ENCODE data around the gene MICB. TPM values are rescaled to one million over a fixed set of nuclear protein-coding genes. Genes with fewer than 3 reads are reported as not detected.

MICB gene
- total and polyA plus RNA-seq, 9 of the 15 experiments (the other 6 are each of a cell fraction or from before 2014, with no cell fraction given) = 13.3 to 34.5 (median 19.8) TPM

DNA sequence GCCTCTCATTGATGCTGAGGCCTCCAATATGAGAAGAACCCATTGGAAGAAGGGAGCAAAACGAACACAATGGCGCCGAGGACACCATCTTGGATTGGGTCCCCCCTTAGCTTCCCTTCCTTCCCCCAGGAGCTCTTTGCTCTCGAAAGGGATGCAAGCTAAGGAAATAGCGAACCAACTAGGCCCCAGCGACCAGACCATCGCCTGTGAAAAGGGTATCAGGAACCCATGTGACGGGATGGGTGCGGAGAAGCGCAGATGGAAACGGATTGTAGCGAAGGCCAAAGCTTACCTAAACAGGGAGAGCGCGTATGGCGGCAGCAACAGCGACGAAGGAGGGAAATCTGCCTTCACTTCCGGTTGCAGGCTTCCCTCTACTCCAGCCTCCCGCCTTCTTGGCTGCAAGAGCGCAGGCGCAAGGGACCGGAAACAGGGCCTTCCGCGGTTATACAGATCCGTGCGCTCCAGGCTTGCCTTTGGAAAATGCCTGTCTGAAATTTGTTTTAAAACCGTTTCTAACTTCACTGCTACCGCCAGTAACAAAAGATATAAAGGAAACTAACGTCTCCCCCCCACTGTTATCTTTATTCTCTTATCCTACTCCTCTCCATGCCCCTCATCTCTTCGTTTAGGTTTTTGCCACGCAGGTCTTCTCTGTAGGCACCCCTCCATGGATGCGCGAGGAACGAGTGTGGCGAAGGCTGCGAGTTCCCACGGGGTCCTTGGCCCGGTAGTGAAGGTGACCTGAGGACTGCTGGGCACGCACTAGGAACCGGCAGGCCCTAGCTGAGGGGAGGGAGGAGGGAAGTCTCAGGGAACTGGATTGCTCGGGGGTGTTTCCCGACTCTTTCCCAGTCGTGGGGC is 43.9 kb downstream of the MICB start, which contains the start of gene DDX39B (continued):
- TF ChIP-seq, protein P1, sequence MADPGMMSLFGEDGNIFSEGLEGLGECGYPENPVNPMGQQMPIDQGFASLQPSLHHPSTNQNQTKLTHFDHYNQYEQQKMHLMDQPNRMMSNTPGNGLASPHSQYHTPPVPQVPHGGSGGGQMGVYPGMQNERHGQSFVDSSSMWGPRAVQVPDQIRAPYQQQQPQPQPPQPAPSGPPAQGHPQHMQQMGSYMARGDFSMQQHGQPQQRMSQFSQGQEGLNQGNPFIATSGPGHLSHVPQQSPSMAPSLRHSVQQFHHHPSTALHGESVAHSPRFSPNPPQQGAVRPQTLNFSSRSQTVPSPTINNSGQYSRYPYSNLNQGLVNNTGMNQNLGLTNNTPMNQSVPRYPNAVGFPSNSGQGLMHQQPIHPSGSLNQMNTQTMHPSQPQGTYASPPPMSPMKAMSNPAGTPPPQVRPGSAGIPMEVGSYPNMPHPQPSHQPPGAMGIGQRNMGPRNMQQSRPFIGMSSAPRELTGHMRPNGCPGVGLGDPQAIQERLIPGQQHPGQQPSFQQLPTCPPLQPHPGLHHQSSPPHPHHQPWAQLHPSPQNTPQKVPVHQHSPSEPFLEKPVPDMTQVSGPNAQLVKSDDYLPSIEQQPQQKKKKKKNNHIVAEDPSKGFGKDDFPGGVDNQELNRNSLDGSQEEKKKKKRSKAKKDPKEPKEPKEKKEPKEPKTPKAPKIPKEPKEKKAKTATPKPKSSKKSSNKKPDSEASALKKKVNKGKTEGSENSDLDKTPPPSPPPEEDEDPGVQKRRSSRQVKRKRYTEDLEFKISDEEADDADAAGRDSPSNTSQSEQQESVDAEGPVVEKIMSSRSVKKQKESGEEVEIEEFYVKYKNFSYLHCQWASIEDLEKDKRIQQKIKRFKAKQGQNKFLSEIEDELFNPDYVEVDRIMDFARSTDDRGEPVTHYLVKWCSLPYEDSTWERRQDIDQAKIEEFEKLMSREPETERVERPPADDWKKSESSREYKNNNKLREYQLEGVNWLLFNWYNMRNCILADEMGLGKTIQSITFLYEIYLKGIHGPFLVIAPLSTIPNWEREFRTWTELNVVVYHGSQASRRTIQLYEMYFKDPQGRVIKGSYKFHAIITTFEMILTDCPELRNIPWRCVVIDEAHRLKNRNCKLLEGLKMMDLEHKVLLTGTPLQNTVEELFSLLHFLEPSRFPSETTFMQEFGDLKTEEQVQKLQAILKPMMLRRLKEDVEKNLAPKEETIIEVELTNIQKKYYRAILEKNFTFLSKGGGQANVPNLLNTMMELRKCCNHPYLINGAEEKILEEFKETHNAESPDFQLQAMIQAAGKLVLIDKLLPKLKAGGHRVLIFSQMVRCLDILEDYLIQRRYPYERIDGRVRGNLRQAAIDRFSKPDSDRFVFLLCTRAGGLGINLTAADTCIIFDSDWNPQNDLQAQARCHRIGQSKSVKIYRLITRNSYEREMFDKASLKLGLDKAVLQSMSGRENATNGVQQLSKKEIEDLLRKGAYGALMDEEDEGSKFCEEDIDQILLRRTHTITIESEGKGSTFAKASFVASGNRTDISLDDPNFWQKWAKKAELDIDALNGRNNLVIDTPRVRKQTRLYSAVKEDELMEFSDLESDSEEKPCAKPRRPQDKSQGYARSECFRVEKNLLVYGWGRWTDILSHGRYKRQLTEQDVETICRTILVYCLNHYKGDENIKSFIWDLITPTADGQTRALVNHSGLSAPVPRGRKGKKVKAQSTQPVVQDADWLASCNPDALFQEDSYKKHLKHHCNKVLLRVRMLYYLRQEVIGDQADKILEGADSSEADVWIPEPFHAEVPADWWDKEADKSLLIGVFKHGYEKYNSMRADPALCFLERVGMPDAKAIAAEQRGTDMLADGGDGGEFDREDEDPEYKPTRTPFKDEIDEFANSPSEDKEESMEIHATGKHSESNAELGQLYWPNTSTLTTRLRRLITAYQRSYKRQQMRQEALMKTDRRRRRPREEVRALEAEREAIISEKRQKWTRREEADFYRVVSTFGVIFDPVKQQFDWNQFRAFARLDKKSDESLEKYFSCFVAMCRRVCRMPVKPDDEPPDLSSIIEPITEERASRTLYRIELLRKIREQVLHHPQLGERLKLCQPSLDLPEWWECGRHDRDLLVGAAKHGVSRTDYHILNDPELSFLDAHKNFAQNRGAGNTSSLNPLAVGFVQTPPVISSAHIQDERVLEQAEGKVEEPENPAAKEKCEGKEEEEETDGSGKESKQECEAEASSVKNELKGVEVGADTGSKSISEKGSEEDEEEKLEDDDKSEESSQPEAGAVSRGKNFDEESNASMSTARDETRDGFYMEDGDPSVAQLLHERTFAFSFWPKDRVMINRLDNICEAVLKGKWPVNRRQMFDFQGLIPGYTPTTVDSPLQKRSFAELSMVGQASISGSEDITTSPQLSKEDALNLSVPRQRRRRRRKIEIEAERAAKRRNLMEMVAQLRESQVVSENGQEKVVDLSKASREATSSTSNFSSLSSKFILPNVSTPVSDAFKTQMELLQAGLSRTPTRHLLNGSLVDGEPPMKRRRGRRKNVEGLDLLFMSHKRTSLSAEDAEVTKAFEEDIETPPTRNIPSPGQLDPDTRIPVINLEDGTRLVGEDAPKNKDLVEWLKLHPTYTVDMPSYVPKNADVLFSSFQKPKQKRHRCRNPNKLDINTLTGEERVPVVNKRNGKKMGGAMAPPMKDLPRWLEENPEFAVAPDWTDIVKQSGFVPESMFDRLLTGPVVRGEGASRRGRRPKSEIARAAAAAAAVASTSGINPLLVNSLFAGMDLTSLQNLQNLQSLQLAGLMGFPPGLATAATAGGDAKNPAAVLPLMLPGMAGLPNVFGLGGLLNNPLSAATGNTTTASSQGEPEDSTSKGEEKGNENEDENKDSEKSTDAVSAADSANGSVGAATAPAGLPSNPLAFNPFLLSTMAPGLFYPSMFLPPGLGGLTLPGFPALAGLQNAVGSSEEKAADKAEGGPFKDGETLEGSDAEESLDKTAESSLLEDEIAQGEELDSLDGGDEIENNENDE (IDR thresholded peaks at IDR 0.05; ENCODE audit: low read depth, low read length) = no peak
- no peak for TF ChIP-seq BRF1 (IDR thresholded peaks at IDR 0.05; ENCODE audit: borderline replicate concordance, extremely low read depth, insufficient read length)
- TF ChIP-seq POLR2AphosphoS5 (IDR thresholded peaks at IDR 0.05; ENCODE audit: control insufficient read depth, insufficient read depth, low read depth, low read length) = peak; percentile 90
- TF ChIP-seq POLR3A (IDR thresholded peaks at IDR 0.05; ENCODE audit: borderline replicate concordance, extremely low read depth, insufficient read depth, insufficient read length) = no peak
- peak; percentile 9; the same call in 1 of the 2 replicates for TF ChIP-seq CHD2 (IDR thresholded peaks at IDR 0.05; ENCODE audit: low read depth, low read length)
- TF ChIP-seq ZNF76 (CRISPR knock-in tag; IDR thresholded peaks at IDR 0.05; ENCODE audit: borderline replicate concordance) = 0 out of 2 replicates have a peak, but pooled peaks have one; percentile 63
- peak; percentile 93 for TF ChIP-seq POLR2G (IDR thresholded peaks at IDR 0.05; ENCODE audit: low read depth, low read length)
- peak; percentile 99 for TF ChIP-seq RBM39 (optimal IDR thresholded peaks at IDR 0.05; ENCODE audit: low read depth, low read length)
- TF ChIP-seq, protein P2, sequence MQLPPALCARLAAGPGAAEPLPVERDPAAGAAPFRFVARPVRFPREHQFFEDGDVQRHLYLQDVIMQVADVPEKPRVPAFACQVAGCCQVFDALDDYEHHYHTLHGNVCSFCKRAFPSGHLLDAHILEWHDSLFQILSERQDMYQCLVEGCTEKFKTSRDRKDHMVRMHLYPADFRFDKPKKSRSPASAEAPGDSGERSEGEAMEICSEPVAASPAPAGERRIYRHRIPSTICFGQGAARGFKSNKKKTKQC (CRISPR knock-in tag; IDR thresholded peaks at IDR 0.05) = peak; percentile 89
- TF ChIP-seq TRIM24 (IDR thresholded peaks at IDR 0.05) = peak in 1 of 2 experiments; percentile 92; a peak in 3 of 4 replicates
- peak; percentile 72 for TF ChIP-seq NFIC (IDR thresholded peaks at IDR 0.05)
- TF ChIP-seq ZNF146 (CRISPR knock-in tag; IDR thresholded peaks at IDR 0.05; ENCODE audit: unreplicated experiment) = no peak
- no peak for TF ChIP-seq ZNF785 (CRISPR knock-in tag; IDR thresholded peaks at IDR 0.05)
- 0 out of 2 replicates have a peak, but pooled peaks have one; percentile 22 for TF ChIP-seq RUNX1 (IDR thresholded peaks at IDR 0.05; ENCODE audit: low read depth)
- TF ChIP-seq DMBX1 (CRISPR knock-in tag; IDR thresholded peaks at IDR 0.05; ENCODE audit: borderline replicate concordance) = peak; percentile 73
- TF ChIP-seq SRSF7 (optimal IDR thresholded peaks at IDR 0.05; ENCODE audit: low read depth, low read length) = no peak

All from K562 (cell line).